D721Med (cell line): Measurements from ENCODE around the gene NR1H3.

Experiments
- DNase-seq: peaks from one replicate; pipeline ENCODE4 v3.0.0; 2011; ENCODE audit warnings: low spot score; ENCODE audit not compliant: insufficient read length
- FAIRE-seq: peaks from 2 replicates; lab custom pipeline; 2011; peaks lifted over from hg19 to GRCh38; lab: Jason Lieb, UNC
- TF ChIP-seq, protein P1 (sequence below): IDR thresholded peaks from 2 replicates; pipeline ENCODE4 v1.5.1; 2012; ENCODE audit warnings: mild to moderate bottlenecking, control low read depth; ENCODE audit not compliant: insufficient read depth; ENCODE audit errors: missing control alignments

The NR1H3 gene

DNA sequence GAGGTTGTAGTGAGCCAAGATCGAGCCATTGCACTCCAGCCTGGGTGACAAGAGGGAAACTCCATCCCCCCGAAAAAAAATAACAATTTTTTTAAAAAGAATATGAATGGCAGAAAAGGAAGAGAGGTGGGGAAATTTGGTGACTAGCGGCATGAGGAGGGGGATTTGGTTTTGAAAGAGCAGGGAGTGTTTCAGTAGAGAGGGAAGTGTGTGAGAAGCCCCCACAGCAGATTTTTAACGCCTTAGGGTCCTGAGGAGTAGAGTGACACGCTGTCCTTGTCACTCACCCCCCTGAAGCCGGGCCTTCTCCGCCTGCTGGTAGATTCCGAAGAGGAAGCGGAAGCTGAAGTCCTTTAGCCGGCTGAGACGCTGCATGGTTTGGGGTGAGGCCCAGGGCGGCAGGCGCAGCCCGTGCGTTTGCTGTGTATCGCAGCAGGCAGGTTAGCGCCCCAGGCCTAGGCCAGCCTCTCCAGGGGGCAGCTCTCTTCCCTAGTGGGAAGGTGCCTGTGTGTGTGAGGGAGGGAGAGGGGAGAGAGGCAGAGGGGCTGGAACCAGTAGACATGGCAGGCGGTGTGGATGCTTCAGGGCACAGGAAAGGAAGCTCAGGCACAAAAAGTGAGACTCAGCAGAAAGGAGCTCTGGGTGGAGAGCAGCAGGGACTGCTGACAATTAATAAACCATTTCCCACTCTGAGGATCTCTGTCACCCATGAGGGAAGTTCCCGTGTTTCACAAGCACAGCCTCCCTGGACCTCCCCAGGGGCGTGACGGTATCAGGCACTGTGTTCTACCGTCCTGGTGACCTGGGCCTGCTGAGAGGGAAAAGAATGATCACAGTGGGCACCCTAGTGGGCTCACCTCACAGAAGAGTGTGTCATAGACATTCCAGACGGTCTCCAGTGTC lies 13.1 kb upstream of the NR1H3 start:
- TF ChIP-seq, protein P1, sequence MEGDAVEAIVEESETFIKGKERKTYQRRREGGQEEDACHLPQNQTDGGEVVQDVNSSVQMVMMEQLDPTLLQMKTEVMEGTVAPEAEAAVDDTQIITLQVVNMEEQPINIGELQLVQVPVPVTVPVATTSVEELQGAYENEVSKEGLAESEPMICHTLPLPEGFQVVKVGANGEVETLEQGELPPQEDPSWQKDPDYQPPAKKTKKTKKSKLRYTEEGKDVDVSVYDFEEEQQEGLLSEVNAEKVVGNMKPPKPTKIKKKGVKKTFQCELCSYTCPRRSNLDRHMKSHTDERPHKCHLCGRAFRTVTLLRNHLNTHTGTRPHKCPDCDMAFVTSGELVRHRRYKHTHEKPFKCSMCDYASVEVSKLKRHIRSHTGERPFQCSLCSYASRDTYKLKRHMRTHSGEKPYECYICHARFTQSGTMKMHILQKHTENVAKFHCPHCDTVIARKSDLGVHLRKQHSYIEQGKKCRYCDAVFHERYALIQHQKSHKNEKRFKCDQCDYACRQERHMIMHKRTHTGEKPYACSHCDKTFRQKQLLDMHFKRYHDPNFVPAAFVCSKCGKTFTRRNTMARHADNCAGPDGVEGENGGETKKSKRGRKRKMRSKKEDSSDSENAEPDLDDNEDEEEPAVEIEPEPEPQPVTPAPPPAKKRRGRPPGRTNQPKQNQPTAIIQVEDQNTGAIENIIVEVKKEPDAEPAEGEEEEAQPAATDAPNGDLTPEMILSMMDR: no peak
- FAIRE-seq (no peak), DNase-seq (no peak)

DNA sequence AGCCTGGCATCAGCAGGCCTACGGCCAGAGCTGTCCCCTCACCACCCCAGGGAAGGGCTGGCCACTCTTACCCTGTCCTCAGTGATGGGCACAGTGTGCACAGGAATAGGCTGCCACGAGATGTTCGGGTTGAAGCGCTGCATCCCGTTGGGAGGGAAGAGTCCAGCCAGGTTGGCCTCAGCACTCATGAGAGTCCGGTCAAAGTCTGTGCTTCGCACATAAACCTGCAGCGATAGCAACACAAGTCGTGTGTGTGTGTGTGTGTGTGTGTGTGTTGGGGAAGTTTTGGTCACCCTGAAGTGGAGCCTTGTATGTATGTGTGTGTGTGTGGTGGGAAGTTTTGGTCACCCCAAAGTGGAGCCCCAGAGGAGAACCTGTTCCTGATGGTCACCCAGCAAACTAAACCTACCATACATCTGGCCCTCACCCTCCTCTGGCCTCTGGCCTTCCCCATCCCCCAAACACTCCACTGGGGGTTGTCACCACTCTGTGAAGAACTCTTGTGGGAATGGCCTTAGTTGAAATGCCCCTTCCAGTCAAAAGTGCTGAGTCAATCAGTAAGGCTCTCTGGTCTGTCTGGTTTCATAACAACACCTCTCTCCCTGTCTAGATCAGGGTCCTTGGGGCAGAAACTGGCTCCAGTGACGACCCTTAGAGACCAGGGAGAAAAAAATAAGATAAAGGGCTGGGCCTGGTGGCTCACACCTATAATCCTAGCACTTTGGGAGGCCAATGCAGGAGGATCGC lies 12.0 kb upstream of the NR1H3 start:
- TF ChIP-seq, protein P1: no peak
- FAIRE-seq: no peak
- DNase-seq: no peak

DNA sequence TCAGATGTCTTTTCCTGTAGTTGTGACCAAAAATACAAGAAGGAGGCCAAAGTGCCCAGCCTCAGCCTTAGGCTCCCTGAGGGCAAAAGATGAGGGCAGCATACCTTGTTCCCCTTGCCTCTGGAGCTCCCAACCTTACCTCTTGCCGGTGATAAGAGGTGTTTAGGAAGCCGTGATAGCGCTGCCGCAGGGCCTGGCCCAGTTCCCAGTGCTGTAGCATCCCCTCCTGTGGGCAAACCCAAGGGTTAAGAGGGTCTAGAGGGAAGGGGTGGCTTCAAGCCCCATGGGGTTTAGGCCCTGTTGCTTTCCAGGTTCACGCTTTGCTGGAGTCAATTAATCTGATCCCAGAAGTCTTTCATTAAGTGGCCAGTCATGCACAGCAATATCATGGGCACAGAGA lies 10.3 kb upstream of the NR1H3 start:
- no peak for DNase-seq
- TF ChIP-seq, protein P1: no peak
- no peak for FAIRE-seq

DNA sequence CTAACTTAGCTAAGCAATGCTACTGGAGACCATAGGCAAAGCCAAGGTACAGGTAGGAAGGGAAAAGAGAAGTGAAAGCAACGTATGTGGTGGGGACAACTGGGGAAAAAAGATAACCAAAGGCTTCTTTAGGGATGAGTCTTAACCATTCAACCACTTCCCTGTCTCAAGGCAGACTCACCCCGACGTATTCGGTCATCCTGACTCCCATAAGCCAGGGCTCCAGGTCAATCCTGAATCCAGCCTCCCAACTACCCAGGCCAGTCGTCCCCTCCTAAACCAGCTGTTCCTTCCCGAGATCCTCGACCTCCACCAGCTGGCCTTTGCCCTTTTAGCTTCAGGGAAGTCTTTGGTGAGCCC lies 9.5 kb upstream of the NR1H3 start:
- no peak for FAIRE-seq
- DNase-seq: no peak
- TF ChIP-seq, protein P1: no peak

DNA sequence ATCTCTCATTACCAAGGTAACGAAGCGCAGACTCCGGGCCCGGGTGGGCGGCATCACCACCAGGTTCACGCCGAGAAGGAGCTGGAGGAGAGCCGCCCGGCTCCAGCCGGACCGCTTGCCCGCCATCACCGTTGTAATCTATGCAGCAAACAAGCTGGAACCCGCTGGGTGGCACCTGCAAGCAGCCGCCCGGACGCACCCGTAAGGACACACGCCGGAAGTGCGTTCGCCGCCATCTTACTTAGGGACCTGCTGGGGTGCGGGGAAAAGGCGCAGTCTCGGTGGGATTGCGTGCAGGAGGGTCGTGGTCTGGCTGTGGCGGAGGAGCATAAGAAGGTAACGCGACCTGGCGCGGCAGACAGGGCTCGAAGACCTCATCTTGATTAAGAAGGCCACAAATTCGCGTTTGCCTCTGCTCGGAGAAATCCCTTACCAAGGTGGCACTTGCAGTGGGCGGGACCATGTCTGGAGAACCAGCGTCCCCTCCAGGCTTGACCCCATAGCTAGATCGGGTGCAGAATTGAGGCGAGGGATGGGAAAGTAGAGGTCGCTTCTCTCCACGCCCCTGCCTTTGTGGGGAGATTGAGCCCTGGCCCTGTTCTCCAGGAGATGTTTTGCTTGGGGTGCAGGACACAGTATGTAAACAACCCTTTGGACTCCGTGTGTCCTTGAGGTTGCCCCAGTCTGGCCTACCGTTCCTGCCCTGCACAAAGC lies 9.0 kb upstream of the NR1H3 start, which contains the start of gene ACP2:
Gene ACP2 (minus strand): TSS at position 151 of the 714 bp plus-strand sequence. CDS start 25 bp downstream, at position 126.
- TF ChIP-seq, protein P1: peak; percentile 36
- FAIRE-seq (no peak), DNase-seq (peak; percentile 67)

DNA sequence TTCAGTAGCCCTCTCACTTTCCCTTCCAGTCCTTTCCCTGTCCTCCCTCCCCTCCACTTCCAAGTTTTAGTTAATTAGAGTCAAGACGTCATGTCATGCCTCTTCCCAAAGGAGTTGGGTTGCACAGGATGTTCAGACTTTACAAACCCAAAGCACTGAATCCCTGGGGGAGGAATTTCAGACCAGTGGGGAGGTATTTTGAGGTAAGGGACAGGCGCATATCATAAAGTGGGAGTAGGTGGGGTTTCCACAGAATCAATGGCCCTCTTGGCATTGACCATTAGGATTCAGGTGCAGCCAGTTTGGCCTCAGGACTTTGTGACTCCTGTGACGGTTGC lies 8.4 kb upstream of the NR1H3 start:
- TF ChIP-seq, protein P1: no peak
- FAIRE-seq: no peak
- DNase-seq: no peak
